HG02642 (cell line): ENCODE measurements around the gene MAGI2.

Experiments used
- ATAC-seq: cut with Tn5 transposase; IDR thresholded peaks from one replicate; pipeline ENCODE4 v1.9.1; 2021; ENCODE audit warnings: mild to moderate bottlenecking; ENCODE audit not compliant: unreplicated experiment, poor library complexity

Gene MAGI2

DNA sequence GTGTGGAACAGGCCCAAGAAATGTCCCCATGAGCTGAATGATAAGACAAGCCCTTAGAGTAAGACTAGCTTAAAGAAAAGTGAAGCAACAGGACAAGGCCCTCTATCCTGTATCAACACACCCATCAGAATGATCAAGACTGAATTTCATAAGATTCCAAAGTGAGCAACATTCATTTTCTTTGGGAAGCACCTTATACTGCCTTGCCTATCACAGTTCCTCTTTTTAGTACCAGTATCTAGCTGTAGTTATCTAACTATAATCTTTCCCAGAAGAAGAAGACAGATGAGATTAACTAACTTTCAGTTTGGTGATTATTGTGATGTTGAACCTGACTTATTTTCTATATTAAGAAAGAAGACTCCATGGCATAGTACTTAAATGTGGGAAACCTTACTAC, 1263.7 kb downstream of the MAGI2 start:
- no peak for ATAC-seq

DNA sequence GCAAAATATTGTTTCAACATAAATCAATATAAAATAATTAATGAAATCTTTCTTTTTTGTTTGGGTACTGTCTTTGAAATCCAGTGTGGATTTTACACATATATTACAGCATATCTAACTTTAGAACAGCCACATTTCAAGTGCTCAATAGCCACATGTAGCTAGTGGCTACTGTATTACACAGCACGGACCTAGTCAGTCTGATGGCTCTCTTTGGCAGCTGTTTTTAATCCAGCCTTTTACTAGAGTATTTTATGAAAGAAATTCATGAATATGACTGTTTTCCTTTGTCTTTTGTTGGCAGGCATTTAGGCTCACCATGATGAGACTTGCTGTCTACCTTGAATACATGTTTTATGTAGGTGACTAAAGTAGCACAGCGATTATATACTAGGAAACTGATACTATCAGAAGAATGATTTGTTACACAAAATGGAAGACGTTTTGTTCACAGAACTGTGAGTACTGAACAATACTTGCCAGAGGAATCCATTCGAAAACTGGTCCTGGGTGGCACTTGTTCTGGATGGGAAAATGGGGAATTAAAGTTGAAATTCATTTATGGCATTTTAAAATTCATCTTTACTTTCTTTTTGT, 1268.2 kb downstream of the MAGI2 start:
- no peak for ATAC-seq

DNA sequence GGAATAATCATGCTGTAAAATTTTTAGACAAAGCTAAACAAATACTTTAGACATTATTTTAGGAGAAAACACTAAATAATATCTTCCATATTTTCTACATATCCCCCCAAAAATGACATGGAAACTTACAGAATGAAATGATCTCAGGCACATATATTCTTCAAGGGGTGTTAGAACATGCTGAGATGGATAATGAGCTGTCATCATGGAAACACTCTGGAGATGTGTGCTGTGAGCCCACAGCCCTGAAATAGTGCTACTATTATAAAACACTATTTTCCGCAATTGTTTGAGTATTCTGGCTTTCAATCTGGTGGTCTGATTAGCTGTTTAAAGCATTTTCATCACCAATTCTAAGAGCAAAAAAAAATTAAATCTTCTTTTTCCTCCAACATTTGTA, 1269.2 kb downstream of the MAGI2 start:
- ATAC-seq: no peak

DNA sequence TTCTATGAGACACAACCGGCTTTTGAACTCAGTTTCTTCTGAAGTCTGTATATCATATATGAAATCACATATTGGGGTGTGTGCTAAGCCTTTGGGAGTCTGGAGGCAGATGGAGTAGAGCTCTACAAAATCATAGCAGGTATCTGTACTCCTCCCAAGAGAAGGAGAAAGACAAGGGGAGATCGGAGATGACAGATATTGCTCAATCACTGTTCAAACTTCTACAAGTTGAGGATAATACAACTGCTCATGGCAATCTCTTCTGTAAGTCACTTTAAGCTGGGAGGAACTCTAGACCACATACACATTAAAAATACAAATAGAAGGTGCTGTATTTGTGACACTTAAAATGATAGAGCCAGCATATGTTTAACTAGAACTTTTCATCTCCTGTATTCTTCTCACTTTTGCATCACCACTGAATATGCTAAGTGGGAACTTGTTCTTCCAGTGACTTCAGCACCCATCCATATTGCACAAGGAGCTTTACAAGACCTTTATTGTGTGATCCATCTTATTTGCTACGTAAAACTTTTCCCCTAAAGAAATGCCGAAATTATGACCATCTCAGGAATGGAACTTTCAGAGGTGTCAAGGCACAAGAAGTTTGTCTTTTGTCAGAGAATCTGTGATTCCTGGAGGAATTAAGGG, 1273.5 kb downstream of the MAGI2 start:
- no peak for ATAC-seq

DNA sequence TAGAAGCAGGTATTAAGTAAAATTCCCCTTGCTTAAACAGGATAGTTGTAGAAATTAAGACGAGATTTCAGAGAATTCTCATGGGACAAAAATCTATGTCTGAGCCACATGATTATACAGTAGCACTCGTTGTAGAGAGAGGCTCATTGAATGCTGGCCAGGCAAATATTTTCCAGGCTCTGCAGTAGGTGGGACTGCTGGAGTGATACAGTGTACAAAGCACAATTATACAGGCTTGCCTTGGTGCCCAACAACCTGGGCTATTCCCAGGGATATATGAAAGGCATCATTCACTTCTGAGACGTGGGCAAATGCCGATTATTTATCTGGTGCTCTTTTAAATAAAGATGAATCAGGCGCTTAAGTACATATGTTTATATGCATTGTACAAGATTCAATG, 1274.3 kb downstream of the MAGI2 start:
- ATAC-seq: no peak

DNA sequence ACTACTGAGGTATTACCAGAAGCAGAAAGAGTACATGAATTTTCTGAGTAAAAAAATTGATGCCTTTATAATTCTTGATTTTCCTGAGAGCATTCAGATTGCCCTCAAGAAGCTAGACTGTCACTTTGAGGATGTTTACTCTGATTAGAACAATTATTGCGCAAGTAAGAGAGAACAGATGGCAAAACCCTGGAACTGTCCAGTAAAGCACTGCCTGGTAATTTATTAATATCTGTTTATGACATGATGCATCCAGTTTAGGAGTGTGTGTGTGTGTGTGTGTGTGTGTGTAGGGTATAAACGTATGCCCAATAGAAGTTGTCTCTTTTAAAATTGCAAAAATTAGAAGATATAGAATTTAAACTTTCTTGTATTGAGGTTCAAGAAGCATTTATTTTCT, 1275.1 kb downstream of the MAGI2 start:
- no peak for ATAC-seq

DNA sequence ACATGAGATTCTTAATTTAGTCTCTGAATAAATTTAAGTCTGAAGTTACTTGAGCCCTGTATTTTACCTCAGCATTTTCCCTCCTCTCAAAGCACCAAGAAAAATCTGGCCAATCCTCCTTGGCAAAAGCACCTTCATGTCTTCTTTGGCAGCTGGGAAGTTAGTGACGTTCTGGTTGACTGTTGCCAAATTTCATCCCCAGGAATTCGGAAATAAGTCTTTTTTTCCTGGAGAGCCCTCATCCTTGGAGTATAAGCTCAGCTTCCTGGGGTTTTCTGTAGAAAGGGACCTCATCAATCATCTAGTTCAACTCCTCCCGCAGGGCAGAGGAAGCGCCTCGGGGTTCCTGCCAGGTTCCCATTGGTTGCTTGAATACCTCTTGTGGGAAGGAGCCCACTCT, 1277.3 kb downstream of the MAGI2 start:
- ATAC-seq: no peak

DNA sequence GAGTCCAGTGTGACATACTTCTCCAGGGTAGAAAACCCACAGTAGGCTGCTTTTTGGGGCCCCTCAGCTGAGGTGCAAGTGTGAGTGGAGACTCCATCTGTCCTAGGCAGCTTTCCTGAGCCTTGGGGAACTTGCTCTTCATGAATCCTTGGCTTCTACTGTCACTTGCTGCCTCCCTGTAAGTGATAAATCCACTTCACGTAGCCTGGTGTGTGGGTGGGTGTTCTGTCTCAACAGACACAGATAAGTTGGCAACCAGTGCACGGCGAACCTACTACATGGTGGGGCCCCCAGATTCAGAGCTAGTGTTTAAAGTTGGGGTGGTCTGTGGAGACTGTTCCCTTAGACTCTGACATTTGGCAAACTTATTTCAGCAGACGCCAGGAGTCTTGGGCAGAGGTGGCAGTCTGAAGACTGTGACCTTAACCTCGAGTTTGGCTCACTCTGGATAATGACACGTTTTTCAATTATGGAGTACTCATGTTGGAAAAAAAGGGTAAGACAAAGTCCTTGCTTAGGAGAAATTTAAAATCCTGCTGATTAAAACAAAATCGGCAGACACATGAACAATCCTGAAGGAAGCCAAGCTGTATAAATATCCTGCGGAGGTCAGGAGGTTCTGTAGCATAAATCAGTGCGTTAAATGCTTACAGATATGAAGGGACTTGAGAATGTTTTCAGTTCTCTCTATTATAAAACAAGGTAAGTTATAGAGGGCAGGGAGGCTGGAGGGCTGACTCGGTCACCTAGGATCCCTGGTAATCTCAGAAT, 1278.0 kb downstream of the MAGI2 start:
- ATAC-seq: no peak

DNA sequence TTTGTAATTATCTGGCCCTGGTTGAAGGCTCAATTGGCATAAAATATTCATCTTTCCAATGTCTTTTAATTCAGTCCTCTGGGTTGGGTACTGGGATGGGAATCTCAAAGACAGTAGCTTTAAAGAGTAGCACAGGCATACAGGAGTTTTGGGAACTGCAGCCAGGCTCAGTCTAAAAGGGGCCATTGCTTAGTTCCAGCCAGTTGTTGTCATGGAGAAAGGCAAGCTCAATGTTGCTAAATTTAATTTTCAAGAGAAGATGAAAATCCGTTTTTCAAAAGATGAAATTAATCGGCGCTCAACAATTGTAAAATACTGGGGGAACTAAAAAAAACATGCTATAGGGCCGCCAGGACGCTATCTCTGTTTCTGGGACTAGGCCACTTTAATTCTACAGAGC, 1279.8 kb downstream of the MAGI2 start:
- ATAC-seq: no peak

DNA sequence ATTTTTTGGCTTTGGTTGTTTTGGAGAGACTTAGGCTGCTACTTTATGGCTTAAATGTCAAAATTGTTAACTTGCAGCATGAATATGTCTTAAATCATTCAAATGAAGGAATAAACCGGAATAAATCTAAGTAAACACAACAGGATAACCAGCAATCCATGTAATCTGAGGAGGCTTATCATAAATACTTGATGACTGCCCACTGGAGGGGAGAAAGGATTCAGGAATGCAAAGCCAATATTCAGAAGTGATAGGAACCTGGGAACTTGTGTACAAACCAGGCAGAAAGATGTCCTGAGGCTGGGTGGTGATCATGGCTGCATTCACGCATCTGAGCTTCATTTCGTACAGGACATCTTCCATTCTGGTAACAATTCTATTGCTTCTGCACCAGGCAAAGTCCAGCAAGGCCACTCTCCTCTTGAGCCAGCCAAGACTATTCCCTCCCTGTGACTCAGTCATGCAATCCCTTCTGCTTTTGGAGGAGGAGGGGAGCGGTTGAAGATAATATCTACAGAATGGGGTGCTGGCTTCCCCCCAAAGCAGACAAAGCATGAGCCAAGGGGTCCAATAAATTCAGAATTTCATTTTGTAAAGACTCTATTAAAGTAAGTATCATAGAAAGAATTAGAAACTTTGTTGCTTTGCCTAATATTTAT, 1280.4 kb downstream of the MAGI2 start:
- ATAC-seq: no peak

DNA sequence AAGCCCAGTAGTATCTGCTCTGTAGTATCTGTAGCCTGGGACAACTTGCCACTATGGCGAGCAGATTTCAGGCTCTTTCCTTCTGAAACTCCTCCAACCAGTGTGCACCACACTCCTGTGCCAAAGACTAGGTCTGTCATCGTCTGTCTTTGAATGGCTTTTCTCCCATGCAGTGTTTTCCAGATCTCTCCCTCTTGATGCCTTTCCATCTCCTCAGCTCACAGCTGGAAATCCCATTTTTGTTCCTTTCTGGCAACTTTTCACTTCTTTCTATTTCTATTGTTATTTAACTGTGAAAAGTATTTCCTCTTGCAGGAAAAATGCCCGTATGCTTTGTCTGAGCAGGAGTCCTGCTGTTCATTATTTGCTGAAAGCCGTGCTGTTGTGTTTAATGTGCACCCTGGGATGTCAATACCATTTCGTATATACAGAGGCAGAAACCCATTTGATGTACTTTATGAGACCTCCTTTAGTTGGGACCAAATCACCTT, 1281.2 kb downstream of the MAGI2 start:
- ATAC-seq: no peak

DNA sequence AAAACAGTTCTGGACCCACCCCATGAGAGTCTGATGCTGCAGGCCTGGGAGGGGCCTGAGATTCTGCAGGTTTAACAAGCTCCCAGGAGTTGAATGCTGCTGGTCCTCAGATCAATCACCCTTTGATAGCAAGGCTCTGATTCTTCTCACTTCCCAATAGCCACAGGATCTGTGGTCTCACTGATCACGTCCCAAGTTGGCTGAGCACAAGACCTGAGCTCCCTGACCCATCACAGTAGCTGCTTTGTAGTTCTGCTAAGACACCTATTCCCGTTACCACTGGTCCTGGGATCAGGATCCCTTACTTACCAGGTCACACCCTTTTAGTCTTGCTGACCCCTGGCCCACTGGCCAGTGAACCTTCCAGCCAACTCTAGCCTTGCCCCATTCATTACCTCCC, 1282.1 kb downstream of the MAGI2 start:
- ATAC-seq: no peak

DNA sequence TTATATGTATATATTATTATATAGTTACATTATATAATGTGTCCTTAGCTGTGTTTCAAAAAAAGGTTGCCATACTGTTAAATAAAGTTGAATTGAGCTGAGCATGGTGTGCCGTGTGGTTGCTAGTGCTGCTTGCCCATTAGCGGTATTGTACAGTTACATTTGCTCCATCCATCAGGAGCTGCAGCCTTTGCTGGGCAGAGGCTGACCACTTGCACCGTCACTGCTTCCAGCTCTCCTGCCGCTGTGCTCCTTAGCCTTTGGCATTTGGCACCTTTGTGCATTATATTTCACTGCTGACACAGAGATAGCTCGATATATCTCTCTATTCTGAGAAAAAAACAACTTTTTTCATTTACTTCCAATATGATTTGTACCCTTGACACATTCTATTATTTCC, 1282.7 kb downstream of the MAGI2 start:
- no peak for ATAC-seq

DNA sequence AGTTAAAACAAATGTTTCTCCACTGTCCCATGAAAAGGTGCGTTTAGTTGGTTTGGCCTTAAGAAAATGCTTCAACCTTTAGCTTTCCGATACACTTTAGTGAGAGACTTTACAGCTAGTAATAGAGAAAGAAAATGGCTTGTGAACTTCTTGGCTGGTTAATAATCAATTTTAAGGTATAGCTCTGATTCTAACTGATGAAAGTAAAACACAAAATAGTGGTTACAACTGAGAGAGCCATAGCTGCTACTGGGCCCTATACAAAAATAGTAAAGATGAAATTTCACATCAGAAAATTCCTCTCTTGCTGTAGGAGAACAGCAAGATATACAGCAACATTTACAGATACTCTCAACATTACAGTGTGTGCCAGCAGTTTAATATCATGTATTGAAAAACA, 1283.5 kb downstream of the MAGI2 start:
- ATAC-seq: no peak

DNA sequence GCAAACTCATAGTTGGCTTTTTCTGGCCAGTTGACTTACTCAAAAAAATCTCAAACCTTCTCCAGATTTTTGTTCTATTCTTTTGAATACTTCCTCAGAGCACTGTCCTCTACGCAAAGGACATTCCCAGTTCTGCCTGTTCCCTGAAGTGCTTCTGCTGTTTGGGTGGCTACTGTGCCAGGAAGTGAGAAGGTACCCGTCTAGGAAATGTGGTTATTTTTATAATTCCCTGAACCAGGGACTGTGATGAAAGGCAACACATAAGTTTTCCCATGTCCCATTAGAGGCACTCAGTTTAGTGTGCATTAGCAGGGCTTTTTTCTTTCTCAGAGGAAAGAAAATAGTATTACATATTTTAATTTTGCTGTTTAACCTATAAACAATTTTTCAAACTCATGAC, 1284.6 kb downstream of the MAGI2 start:
- ATAC-seq: no peak

DNA sequence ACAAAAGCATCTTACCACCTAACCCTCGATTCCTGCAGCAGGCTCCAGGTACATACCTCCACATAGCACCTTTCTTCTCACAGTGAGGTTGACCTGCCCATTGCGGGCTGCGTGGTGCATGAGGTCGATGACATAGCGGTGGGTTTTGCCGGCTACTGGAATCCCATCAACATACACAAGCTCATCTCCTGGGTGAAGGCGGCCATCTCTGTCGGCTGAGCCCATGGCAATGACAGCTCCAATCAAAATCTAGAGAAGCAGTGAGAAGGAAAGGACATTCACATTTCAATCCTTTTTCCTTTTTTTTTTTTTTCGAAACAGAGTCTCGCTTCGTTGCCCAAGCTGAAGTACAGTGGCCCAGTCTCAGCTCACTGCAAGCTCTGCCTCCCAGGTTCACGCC, 1285.6 kb downstream of the MAGI2 start:
- no peak for ATAC-seq

DNA sequence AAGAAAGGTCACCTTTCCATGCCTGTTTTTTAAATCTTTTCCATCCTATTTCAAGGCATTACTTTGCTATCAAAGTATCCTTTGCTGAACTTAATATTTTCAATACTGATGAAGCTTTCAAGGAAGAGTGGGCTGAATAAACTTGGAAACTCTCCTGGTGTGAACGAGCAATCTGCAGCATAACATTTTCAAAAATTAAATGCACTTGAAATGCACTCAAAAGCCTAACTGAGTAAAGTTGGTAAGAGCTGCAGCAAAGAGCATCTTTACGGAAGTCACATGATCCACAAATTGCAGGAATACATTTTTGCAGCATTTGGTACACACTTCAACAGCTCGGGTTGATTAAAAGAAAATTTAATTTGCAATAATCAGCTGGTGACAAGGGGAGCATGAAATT, 1287.6 kb downstream of the MAGI2 start:
- no peak for ATAC-seq

DNA sequence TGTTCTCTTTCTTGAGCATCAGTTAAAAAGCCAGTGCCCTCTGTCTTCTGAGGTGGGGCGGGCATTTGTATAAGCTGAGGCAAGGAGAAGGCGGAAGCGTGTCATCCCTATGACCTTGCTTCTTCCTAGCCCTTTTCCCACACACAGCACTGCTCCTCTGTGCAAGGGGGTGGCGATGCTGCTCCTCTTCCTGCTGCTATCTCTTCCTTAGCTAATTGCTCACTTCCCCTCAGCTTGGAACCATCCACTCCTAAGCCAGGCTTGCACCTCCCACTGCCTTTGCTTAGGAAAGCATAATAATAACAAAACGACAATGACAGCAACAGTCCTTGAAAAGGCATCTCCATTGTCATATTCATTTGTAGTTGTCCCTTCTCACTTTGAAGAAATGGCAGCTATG, 1288.0 kb downstream of the MAGI2 start:
- ATAC-seq: no peak

DNA sequence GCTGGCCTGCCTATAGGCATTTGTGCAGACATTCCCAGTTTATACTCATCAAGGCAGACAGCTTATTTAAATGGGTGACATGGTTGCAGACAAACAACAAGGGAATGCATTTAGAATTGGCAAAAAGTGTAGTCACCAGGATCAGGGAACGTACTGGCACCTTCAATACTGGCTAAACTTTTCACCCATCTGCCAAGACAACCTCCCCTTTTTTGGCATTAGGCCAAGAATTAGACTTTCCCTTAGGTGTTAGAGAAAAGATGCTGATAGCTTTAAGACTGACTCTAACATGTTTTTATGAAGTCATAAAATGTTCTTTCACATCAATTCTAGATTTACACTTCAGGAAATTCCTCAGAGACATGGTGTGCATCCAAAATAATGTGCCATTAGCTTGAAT, 1289.0 kb downstream of the MAGI2 start:
- ATAC-seq: no peak

DNA sequence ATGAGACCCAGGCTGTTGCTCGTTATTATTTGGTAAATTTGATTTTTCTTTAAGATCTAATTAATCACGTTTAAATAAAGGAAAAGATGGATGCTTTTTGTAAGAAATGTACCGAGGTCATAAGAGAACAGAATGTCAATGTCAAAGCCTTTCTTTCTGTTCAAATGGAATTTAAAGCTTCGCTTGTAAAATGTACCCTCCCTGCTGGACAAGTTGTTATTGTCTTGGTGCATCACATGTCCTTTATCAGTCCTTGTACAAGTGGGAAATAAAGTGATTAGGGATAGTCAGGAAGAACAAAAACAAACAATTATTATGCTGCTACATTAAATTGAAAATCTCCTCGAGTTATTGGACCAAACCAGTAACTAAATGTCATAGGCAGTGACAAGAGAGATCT, 1291.7 kb downstream of the MAGI2 start:
- ATAC-seq: no peak

DNA sequence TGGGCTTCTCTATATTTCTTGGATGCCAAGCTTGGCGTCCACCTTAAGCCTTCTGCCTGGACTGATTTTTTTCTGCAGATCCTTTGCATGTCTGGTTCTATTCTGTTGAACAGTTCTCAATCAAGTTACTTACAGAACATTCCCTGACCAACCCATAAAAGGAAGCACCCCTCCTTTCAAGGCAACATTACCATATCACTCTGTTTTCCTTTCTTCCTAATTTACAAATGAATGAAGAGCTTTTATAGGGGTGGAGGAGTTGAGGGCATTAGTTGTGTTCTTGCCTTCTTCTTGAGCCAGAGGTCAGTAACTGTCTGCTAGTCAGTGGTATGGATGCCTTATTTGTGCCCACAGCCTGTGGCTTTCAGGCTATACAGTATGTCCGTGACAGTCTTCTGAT, 1293.9 kb downstream of the MAGI2 start:
- no peak for ATAC-seq
